Measurements from ENCODE around the gene RGS6.
"Not testable (repeated sequence)": the region's sequence is repeated elsewhere in the genome, so short reads cannot be mapped to it uniquely, and the experiment has no call there.

Gene RGS6

DNA sequence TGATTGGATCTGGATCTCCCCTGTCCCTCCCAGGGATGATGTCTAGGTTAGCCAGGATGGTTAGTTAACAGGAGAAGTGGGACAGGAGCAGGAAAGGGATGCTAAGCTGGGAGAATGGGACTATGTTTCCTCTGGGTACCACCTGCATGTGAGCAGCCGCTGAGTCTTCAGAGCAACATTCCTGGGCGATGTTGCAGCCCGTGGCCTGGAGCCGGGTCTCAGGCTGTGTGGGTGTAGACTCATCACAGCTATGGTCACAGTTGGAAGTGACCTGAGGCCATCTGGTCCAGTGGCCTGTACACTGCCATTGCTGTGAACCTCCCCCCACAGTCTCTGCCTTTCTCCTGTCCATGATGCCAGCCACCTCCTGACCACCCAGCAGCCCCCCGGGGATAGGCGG is 539.1 kb downstream of the RGS6 start:
- FAIRE-seq = no peak

DNA sequence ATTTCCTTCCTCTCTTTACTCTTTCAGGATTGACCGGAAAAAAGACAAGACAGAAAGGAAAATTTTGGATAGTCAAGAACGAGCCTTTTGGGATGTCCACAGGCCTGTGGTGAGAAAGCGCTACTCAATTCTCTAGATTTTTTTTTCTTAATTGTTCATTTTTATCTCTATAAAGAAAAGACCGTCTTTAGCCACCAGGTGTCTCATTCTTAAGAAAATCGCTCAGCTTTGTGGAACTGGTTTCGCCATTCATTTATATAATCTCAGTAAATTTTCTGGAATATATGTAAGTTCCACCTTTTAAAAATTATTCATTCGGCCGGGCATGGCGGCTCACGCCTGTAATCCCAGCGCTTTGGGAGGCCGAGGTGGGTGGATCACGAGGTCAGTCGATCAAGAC is 540.6 kb downstream of the RGS6 start:
- no peak for FAIRE-seq

DNA sequence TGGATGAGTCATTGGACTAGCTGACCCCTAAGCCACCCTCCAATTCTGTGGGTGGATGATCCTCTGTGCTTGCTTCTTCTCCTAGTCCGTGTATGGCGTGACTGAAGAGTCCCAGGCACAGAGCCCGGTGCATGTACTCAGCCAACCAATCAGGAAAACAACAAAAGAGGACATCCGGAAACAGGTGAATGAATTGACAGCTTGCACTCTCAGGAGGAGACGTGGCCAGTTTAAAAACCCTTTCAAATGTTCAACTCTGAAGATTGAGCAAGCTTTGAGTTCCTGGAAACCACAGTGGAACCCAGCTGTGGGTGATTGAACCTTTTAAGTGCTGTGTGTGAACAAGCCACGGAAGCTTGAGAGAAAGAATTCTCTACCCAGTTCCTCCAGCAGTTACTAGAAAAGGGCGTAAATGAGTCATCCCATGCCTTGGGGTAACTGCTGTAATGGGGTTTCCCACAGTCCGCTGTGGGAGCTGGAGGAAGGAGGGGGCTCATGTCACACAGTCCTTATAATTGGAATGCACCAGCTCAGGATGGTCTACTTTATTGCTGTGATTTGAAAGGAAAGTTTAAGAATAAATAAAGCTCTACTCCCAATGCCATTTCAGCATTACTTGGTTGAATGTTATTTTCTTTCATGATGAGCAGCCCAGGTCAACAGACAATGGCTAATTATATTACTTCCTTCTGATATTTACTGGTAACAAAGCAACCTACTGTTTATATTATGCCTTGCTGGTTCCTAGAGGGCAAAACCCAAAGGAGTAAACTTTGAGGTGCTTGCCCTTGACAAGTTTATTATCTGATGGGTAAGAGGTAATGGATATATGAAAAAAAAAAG is 544.6 kb downstream of the RGS6 start:
- FAIRE-seq = no peak

DNA sequence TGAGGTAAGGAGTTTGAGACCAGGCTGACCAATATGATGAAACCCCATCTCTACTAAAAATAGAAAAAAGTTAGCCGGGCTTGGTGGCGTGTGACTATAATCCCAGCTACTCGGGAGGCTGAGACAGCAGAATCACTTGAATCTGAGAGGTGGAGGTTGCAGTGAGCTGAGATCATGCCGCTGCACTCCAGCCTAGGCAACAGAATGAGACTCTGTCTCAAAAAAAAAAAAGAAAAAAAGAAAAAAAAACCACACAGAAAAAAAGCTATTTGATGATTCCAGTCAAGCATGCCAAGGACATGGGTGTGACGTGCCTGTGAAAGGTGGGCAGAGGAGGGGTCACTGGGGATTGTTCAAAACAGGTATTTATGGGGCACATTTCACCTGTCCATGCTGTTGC is 545.3 kb downstream of the RGS6 start:
- FAIRE-seq = not testable (repeated sequence)

DNA sequence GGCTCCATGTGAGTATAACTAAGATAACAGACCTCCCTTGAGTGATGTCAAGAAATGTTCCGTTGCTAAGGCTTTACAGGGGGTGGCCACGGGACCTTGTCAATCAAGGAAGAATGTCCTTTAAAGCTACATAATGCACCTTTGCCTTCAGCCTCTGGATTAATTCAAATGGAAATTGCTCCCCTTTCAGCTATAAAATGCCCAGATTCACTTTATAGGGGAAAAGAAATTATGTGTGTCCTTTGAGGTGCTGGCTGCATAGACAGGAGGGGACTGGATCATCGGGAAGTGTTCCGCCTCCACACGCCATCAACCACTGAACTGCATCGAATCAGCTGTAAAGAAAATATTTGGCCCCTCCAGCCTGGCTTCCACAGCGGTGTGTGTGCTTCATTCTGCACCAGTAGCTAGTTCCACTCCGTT is 546.3 kb downstream of the RGS6 start:
- FAIRE-seq = no peak

DNA sequence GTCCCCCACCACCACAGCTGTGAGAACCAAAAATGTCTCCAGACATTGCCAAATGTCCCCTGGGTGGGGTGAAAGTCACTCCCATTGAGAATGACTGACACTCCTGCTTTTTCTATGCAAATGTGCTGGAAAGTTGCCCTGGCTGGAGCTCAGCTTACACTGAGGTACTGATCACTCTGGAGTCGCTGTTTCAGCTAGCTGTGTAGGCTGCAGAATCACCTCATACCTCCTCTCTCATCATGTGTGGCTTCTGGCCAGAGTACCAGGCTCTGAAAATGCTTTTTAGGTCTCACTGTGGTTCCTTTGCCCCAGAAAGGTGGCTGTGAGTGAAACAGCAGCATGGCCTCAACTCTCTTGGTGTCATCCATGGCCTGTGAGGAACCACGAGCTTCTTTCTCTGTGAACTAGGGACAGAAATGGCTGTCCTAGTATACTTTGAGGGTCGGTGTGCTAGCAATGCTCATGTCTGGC is 547.3 kb downstream of the RGS6 start:
- FAIRE-seq = no peak

DNA sequence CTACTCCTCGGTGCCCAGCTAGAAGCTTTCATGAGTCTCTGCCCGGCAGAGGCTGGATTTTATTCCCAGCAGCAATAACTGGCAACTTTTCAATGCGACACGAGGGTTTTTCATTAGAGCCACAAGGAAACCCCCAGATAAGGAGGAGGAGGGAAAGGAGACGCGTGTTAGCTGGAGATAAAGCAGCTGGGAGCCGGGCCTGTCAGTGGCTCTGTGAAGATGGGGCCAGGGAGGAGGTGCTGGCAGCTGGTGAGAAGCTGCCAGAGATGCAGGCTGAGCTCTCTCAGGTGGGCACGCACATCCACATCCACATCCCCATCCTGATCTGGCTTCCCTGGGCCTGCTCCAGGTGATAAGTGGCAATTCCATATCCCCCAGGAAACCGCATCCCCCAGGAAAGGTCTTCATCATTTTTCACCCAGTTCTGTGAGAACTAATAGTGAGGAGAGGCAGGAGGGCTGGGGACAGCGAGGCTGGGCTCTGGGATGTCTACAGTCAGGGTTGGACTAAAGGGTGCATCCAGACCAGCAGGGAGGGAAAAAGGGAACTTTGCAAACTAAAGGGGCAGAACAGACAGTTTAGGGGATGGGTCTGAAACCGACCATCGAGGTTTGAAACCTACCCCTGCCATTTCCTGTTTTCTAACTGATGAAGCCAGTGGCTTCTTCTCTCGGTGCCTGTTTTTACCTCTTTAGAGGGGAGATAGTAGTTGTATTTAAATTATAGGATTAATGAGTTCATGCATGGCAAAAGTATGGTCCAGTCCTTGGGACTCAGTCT is 548.4 kb downstream of the RGS6 start:
- FAIRE-seq = no peak

DNA sequence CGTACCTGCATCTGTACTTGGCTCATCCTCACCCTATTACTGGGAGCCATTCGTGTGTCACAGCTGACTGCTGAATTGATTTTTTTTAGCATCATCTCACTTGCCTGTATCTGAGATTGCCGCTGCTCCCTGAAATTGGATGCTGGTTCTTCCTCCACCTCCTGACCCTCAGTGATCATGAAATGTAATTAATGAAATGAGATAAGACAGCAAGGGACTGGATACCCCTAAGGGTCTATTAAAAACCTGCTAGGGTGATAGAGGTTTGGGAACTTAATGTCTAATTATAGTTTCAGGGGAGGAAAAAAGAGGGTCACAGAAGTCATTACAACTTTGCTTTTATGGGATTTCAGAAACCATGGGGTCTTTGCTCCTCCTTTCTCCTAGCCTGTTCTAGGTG is 551.1 kb downstream of the RGS6 start:
- FAIRE-seq = no peak

DNA sequence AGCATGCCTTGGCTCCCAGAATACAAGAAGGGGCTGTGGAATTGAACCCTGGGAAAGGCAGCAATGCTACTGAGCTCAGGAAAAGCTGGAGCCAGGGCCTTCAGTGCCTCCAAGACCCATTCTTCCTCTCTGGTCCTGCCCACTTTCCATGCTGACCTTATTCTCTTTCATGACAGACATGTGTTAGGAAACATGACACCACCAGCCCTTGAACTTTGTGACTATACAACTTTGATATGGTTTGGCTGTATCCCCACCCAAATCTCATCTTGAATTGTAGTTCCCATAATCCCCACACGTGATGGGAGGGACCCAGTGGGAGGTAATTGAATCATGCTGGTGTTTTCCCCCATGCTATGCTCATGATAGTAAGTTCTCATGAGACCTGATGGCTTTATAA is 553.5 kb downstream of the RGS6 start:
- no peak for FAIRE-seq

DNA sequence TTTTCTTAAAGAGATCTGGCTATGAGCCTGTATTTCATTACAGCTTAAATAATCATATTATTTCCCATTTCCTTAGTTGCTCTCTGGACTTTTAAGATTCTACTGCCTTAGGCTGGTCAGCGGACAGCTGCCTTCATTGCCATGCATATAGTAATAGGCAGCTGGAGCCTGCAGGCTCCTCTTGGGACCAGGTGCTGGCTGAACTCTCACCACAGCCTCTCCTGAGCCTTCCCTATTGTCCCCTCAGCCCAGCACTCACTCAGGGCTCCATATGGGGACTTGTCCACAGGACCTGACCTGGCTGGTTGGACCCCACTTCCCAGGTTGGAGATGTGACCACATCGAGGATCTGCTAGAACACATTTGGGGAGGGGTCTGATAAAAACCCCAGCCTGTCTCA is 556.3 kb downstream of the RGS6 start:
- FAIRE-seq = no peak

DNA sequence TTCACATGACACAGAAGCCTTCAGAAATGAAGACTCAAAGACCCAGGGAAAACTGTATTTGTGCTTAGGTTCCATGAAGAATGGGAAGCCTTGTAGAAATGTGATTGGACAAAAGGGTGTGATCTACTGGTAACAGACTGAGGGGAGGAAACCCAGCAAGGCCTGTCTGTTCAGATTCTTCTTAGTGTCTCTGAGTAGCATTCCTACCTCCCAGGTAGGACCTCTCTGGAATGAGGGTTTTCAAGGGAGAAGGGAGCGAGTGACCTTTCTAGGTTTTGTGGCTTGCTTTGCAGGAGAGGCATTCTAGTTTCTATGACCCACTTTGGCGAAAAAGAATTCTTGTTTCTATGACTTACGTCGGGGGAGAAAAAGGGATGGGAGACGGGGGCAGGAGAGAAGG is 560.0 kb downstream of the RGS6 start:
- no peak for FAIRE-seq

DNA sequence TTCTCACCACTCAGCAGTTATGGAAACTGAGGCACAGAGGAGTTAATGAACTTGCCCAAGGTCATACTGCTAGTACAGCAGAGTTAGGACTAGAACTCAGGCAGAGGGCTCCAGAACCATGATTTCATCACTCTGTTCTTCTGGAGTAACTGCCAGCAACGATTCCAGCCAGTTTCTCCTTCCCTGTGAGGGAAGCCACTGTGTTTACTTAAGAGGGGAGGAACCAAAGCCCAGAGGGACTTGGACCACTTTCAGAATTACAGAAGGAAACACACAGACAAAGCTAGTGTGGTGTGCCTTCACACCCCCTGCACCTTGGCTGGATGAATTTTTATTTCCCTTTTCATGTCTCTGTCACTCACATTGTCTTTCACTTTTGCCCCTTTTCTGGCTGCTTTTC is 563.4 kb downstream of the RGS6 start:
- FAIRE-seq = no peak

DNA sequence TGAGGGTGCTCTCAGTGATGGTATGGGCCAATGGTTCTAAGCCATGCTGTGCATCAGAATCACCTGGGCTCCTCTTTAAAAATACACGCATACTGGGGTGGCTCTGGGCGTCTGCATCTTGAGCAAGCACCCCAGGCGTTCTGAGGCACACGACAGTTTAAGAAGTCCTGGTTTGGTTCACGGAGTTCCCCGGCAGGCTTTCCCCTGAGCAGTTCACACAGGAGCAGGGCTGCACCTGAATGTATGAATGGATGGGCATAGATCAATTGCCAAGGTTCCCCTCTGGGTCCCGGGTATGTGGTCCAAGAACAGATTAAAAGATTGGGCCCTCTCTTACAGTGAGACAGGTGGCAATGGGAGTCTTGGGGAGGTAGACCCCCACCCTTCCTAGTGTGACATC is 566.4 kb downstream of the RGS6 start:
- no peak for FAIRE-seq

DNA sequence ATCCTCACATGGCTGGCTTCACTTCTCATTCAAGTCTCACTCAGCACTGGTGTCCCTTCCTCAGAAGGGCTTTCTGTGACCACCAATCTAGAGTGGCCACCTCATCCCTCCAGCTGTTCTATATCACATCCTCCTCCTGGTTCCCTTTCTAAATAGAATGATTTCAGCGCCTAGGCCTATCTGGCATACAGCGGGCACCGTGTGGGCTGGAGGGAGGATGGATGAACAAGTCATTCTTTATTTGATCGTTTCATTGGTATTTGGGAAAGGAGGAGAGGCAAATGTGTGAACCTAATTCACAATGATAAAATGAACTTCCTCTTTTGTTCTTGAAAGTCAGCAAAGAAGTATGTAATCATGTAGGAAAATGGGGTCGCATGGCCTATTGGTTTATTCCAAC is 567.5 kb downstream of the RGS6 start:
- FAIRE-seq = no peak

DNA sequence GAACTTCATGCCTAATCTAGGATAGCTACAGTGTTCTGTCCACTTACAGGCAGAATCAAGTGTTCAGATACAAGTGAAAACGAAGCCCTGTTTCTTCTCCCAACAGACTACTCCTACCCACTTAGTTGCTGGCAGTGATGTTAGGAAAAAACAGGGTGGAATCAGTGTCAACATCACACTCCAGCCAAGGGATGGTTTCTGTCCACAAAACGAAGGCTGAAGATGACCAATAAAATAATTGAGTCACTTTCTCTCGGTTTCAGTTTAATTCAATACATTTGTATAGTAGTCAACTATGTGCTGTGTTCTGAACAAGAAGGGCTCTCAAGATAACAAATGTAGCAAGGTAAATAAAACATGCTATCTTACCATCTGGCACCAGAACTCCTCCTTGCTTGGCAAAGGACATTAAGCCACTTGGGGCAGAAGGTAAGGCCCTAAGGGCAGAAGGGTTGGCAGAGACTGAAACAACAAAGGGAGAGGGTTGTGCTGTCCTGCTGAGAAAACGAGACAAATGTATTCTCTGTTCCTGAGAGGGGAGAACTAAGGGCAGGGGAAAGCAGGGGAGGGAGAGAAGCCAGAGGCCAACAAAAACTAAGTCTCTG is 568.1 kb downstream of the RGS6 start:
- FAIRE-seq = no peak

DNA sequence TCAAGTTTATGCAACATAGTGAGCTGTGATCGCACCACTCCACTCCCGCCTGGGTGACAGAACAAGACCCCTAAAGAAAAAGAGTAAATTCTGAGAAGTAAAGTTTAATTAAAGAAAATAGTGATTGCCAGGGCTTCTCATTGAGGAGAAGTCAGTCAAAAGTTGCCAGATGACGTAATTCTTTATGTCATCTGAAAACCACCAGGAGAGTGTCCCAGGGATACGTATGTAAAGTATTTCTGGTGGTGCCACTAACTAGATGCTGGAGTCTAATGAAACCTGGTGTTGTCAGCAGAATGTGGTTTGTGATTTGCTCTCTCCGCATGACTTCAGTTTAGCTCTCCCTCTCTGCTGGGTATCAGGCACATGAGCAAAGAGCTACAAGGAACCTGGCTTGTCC is 569.2 kb downstream of the RGS6 start:
- FAIRE-seq = no peak

DNA sequence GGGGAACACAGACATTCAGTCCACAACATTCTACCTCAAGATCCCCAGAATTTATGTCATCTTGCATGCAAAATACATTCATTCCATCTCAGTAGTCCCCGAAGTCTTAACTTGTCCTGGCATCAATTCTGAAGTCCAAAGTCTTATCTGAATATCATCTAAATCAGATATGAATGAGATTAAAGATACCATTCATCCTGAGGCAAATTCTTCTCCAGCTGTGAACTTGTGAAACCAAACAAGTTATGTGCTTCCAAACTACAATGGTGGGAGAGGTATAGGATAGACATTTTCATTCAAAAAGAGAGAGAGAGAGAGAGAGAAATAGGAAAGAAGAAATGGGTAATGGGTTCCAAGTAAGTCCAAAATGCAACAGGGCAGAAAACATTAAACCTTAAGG is 571.0 kb downstream of the RGS6 start:
- FAIRE-seq = no peak

DNA sequence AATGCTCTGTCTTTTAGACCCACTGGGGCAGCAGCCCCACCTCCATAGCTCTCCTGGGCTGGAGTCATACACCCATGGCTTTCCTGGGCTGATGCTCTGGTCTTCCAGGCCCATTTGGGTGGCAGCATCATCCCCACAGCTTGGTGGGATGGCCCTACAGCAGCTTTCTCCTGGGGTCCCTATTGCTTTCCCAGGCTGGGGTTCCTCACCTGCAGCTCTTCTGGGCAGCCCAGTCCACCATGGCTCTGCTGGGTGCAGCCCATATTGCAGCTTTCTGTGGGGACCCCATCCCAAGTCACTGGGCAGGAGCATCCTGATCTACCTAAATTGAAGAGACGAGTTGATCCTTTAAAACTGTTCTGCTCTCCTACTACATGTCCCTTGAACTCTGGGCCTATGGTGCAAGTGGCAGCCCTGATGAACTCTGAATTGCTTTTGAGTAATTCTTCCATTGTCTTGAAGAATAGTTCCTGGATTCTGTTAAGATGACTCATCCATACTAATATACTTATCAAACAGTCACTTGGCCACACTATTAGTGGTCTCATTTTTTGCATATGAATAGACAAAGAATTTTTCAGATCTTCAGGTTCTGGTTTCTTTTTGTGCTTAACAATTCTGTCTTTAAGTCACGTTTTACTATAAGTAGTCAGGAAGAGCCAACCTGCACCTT is 571.6 kb downstream of the RGS6 start:
- no peak for FAIRE-seq

DNA sequence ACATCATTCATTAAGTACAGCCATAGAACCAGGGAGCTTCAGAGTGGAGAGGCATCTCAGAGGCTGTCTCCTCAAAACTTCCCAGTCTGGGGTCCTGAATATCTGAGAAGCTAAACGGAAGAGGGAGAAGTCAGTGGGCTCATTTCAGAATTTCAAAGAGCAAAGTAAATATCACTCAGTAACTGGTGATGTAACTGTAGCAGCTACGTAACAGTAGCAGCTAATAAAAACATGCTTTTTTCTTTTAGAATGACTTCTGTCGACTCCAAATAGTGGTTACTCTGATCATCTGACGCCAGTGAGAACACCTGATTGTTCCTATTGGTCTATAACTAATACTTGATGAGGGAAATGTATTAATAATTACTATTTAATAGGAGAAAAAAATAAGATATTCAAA is 578.3 kb downstream of the RGS6 start:
- FAIRE-seq = no peak

DNA sequence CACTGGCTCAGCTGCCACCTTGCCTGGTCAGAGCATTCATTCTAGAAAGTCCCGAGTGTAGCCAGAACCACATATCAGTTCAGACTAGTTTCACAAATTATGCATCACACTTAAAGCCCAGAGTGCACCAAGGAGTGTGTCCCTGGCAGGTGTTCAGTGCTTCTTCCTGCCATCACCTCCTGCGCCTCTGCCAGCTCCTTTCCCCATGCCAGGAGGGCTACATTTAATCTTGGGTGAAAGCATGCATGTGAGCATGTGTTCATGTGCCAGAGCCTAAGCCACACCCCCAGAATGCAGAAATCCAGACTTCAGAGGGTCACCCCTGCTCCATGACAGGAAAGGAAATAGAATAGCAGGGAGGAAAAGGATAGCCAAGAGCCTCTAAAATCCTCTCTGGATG is 580.1 kb downstream of the RGS6 start:
- no peak for FAIRE-seq

DNA sequence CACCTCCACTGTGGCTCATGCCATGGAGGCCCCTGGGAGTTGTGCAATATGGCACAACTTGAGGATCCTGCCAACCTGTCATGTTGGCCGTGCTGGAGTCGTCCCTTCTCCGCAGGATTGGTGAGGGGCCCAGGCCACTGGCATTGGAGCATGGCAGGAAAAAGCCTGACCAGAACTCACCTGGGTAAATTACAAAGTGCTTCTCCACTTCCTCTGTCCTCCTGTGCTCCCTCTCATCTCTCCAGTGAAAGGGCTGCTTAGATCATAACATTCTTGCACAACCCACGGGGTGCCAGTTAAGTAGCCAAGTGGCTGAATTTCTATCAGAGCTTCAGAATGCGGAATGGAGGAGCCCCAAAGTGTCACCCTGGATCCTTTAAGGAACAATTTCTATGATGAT is 580.7 kb downstream of the RGS6 start:
- FAIRE-seq = no peak

DNA sequence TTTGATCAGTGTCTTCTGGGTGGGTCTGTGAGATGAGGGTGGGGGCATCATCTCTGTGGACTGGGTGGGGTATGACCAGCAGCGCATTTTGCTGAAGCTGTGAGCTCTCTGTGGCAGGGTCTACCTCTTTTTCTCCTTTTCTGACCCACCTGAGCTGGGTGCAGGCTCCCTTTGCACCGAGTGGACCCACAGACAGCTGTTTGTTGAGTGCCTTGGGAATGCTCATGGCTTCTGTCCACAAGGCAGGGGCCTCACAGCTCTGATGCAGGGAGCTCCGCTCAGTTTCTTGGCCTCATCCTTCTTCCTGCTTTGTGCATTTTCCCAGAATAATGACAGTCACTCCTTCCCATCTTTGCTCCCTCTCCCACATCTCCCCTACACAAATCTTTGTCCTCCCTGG is 581.1 kb downstream of the RGS6 start:
- no peak for FAIRE-seq

DNA sequence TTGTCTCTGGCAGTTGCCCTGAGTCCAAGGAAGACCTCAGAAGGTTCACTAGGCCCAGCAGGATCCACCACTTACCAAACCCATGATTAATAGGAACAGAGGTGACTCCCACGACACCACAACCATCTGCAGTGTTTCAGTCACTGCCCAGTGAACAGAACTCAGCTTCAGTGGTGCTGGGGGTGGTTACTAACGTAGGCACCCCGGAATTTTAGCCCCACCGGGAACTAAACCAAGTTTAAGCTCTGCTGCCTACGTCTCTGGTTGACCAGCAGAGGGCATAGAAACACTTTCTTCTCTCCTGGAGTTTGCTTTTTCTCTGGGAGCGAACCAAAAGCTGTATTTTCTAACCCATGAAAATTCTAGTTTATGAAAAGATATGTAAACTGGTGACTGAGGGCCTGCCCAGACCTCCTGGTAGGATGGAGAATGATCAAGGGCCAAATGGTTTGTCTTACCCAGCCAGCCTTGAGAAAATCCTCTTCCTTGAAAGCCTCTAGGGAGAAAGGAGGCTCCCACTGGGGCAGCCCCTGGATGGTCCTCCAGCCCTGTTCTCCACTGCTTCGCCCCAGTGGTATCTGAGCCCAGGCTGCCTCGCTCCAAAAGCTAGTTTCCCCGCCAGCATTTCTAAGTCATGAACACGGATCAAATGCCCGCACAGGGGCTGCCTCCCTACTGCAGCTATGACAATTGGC is 581.9 kb downstream of the RGS6 start:
- FAIRE-seq = no peak
